Neural cell (in vitro differentiated cells): ENCODE measurements around the gene SAMM50. TPM values are rescaled to one million over a fixed set of nuclear protein-coding genes. Genes with fewer than 3 reads are reported as not detected.

Experiments
- H2AFZ ChIP-seq: fragments of 200-600, 300-800 bp; sonication (generic), shearing (Covaris generic); 2 replicates; pipeline ENCODE4 v1.6.0; 2014; ENCODE audit warnings: low read depth, mild to moderate bottlenecking, antibody characterized with exemption, low read length, moderate library complexity
- H3F3A ChIP-seq: fragments of 200-600 bp; shearing (Covaris generic); 2 replicates; pipeline ENCODE4 v1.6.1; 2016; ENCODE audit warnings: mild to moderate bottlenecking, moderate library complexity, mixed read lengths, antibody characterized with exemption, low read length; ENCODE audit not compliant: insufficient read depth, poor library complexity, severe bottlenecking
- H3K27ac ChIP-seq: fragments of 200-600, 300-800 bp; sonication (generic), shearing (Covaris generic); 2 replicates; pipeline ENCODE4 v1.5.1; 2014; ENCODE audit warnings: mild to moderate bottlenecking, low read length, moderate library complexity
- H3K27me3 ChIP-seq: fragments of 300-800, 200-600 bp; sonication (generic), shearing (Covaris generic); 2 replicates; pipeline ENCODE4 v1.6.0; 2014; ENCODE audit warnings: mild to moderate bottlenecking, low read depth, low read length, moderate library complexity; ENCODE audit not compliant: insufficient read depth
- H3K36me3 ChIP-seq: fragments of 300-800, 200-600 bp; sonication (generic), shearing (Covaris generic); 2 replicates; pipeline ENCODE4 v1.5.1; 2014; ENCODE audit warnings: mild to moderate bottlenecking, antibody characterized with exemption, low read length, moderate library complexity; ENCODE audit not compliant: insufficient read depth
- H3K4me2 ChIP-seq: fragments of 300-800, 200-600 bp; sonication (generic), shearing (Covaris generic); 2 replicates; pipeline ENCODE4 v1.6.0; 2014; ENCODE audit warnings: mild to moderate bottlenecking, low read length
- H3K4me3 ChIP-seq: fragments of 300-800, 200-600 bp; sonication (generic), shearing (Covaris generic); 2 replicates; pipeline ENCODE4 v1.5.1; 2014; ENCODE audit warnings: mild to moderate bottlenecking, low read length, moderate library complexity
- H3K79me2 ChIP-seq: fragments of 200-600 bp; shearing (Covaris generic); replicated peaks from 2 replicates; pipeline ENCODE4 v1.6.0; 2014; ENCODE audit warnings: mild to moderate bottlenecking, low read length, moderate library complexity; ENCODE audit not compliant: insufficient read depth
- H3K9ac ChIP-seq: fragments of 300-800, 200-600 bp; sonication (generic), shearing (Covaris generic); 2 replicates; pipeline ENCODE4 v1.6.1; 2016; ENCODE audit warnings: mild to moderate bottlenecking, low read length, mixed read lengths
- H3K9me2 ChIP-seq: fragments of 200-600 bp; shearing (Covaris generic); 2 replicates; pipeline ENCODE4 v1.6.1; 2016; ENCODE audit warnings: mild to moderate bottlenecking, low read length, mixed read lengths; ENCODE audit not compliant: insufficient read depth
- H3K9me3 ChIP-seq: fragments of 200-600, 300-800 bp; sonication (generic), shearing (Covaris generic); 2 replicates; pipeline ENCODE4 v1.6.1; 2016; ENCODE audit warnings: mild to moderate bottlenecking, mixed run types, low read length, moderate library complexity, mixed read lengths
- H4K20me1 ChIP-seq: fragments of 200-600 bp; shearing (Covaris generic); 2 replicates; pipeline ENCODE4 v1.6.1; 2016; ENCODE audit warnings: mild to moderate bottlenecking, mixed run types; ENCODE audit not compliant: insufficient read depth
- CTCF ChIP-seq: fragments of 450-650 bp; IDR thresholded peaks from 2 replicates; pipeline ENCODE4 v1.5.1; 2014; ENCODE audit warnings: antibody characterized with exemption, mild to moderate bottlenecking, moderate library complexity; ENCODE audit not compliant: poor library complexity, severe bottlenecking
- EP300 ChIP-seq: fragments of 450-650 bp; conservative IDR thresholded peaks from 2 replicates; pipeline ENCODE4 v1.6.1; 2014; ENCODE audit warnings: antibody characterized with exemption, mild to moderate bottlenecking, moderate library complexity; ENCODE audit not compliant: poor library complexity, severe bottlenecking
- EZH2 ChIP-seq: fragments of 200-600, 300-800 bp; shearing (Covaris generic), sonication (generic); IDR thresholded peaks from 2 replicates; pipeline ENCODE4 v1.6.1; 2014; ENCODE audit warnings: antibody characterized with exemption, low read length, borderline replicate concordance, mild to moderate bottlenecking; ENCODE audit not compliant: insufficient read depth, poor library complexity, severe bottlenecking
- MXI1 ChIP-seq: fragments of 450-650 bp; conservative IDR thresholded peaks from 2 replicates; pipeline ENCODE4 v1.6.1; 2014; ENCODE audit warnings: antibody characterized with exemption, mild to moderate bottlenecking; ENCODE audit not compliant: poor library complexity, severe bottlenecking
- POLR2AphosphoS5 ChIP-seq: IDR thresholded peaks from 2 replicates; pipeline ENCODE4 v1.6.1; 2012
- RAD21 ChIP-seq: fragments of 450-650 bp; conservative IDR thresholded peaks from 2 replicates; pipeline ENCODE4 v1.6.1; 2014; ENCODE audit warnings: antibody characterized with exemption, mild to moderate bottlenecking, moderate library complexity
- REST ChIP-seq: IDR thresholded peaks from 2 replicates; pipeline ENCODE4 v1.6.1; 2012; ENCODE audit warnings: borderline replicate concordance
- SMC3 ChIP-seq: fragments of 450-650 bp; conservative IDR thresholded peaks from 2 replicates; pipeline ENCODE4 v1.6.1; 2014; ENCODE audit warnings: antibody characterized with exemption, mild to moderate bottlenecking, moderate library complexity; ENCODE audit not compliant: poor library complexity
- TAF1 ChIP-seq: IDR thresholded peaks from 2 replicates; pipeline ENCODE4 v1.6.1; 2012; ENCODE audit warnings: low read depth
- polyA plus RNA-seq: library from polyadenylated mRNA; depleted of rRNA; stranded (reverse); fragments of >200 nt; gene quantifications from 2 replicates; pipeline ENCODE4 v1.2.3, GENCODE V29; 2014

Gene SAMM50
- polyA plus RNA-seq, 1 donor from 2014 or later: 38.1 TPM

GRCh38 chr22:44019416-44019815, 64.2 kb downstream of the SAMM50 start:
- no peaks in the 10 kb centered on the region for H3F3A ChIP-seq
- H3K9me3 ChIP-seq: no peaks in the 10 kb centered on the region
- H3K9me2 ChIP-seq: no peaks in the 10 kb centered on the region
- peaks cover 4% of the 10 kb centered on the region for H3K27me3 ChIP-seq
- H4K20me1 ChIP-seq: no peaks in the 10 kb centered on the region
- no peak overlapping the region for H3K4me3 ChIP-seq
- H2AFZ ChIP-seq: no peak overlapping the region
- no peaks in the 10 kb centered on the region for H3K79me2 ChIP-seq
- no peak overlapping the region for H3K4me2 ChIP-seq
- TF ChIP-seq MXI1 (no peak), CTCF (no peak), POLR2AphosphoS5 (no peak), EZH2 (no peak), EP300 (no peak), TAF1 (no peak), SMC3 (no peak), RAD21 (no peak), REST (no peak)
- no peaks in the 10 kb centered on the region for H3K36me3 ChIP-seq
- H3K27ac ChIP-seq: no peak overlapping the region
- no peak overlapping the region for H3K9ac ChIP-seq

GRCh38 chr22:44019846-44020245, 64.6 kb downstream of the SAMM50 start:
- TF ChIP-seq EP300: no peak
- TF ChIP-seq REST: no peak
- TF ChIP-seq POLR2AphosphoS5: no peak
- TF ChIP-seq RAD21: no peak
- H2AFZ ChIP-seq: no peak overlapping the region
- H3K36me3 ChIP-seq: no peaks in the 10 kb centered on the region
- H3K4me3 ChIP-seq: no peak overlapping the region
- no peaks in the 10 kb centered on the region for H3K9me2 ChIP-seq
- no peak overlapping the region for H3K27ac ChIP-seq
- no peaks in the 10 kb centered on the region for H4K20me1 ChIP-seq
- no peaks in the 10 kb centered on the region for H3K79me2 ChIP-seq
- H3K27me3 ChIP-seq: peaks cover 8% of the 10 kb centered on the region
- no peak overlapping the region for H3K4me2 ChIP-seq
- H3F3A ChIP-seq: no peaks in the 10 kb centered on the region
- no peak overlapping the region for H3K9ac ChIP-seq
- H3K9me3 ChIP-seq: no peaks in the 10 kb centered on the region
